Activated CD8-positive, alpha-beta memory T cell treated with anti-CD3 and anti-CD28 coated beads, Interleukin-2, amount 10 ng/mL, durations not matched to agents 7 days and 5 days (primary cell): ENCODE results near the gene COL4A4. TPM values are rescaled to one million over a fixed set of nuclear protein-coding genes. Genes with fewer than 3 reads are reported as not detected.
"Not testable (repeated sequence)": the region's sequence is repeated elsewhere in the genome, so short reads cannot be mapped to it uniquely, and the experiment has no call there.

Experiments
- ATAC-seq: fragments of 150-1000 bp; cut with Tn5 transposase; one replicate; pipeline ENCODE4 v1.10.0; 2021; ENCODE audit warnings: moderate library complexity
- CTCF ChIA-PET: fragments of 350-600 bp; sonication (Branson Sonifier 250); formaldehyde crosslinking; loops from one replicate; lab custom pipeline; 2021; ENCODE audit warnings: antibody characterized with exemption; lab: Charles Lee
- DNase-seq: peaks from one replicate; pipeline ENCODE4 v3.0.0-alpha.2; 2020
- H3K27ac Mint-ChIP-seq: one replicate; pipeline ENCODE4 v1.8.0; 2021; ENCODE audit warnings: mild to moderate bottlenecking, mixed read lengths
- H3K27me3 Mint-ChIP-seq: one replicate; pipeline ENCODE4 v1.8.0; 2021; ENCODE audit warnings: mixed read lengths
- H3K36me3 Mint-ChIP-seq: one replicate; pipeline ENCODE4 v1.8.0; 2021; ENCODE audit warnings: mild to moderate bottlenecking, mixed read lengths
- H3K4me1 Mint-ChIP-seq: one replicate; pipeline ENCODE4 v1.8.0; 2021; ENCODE audit warnings: mixed read lengths
- H3K4me3 Mint-ChIP-seq: one replicate; pipeline ENCODE4 v1.8.0; 2021; ENCODE audit warnings: mild to moderate bottlenecking, moderate library complexity, mixed read lengths
- H3K9me3 Mint-ChIP-seq: one replicate; pipeline ENCODE4 v1.8.0; 2022; ENCODE audit warnings: low read depth, mixed read lengths
- total RNA-seq, 2 experiments: library from RNA; stranded (reverse); gene quantifications; one replicate each; pipeline ENCODE4 v1.2.3, GENCODE V29; 2021

The COL4A4 gene
- total RNA-seq, 2 experiments from 2014 or later, result not detected

DNA sequence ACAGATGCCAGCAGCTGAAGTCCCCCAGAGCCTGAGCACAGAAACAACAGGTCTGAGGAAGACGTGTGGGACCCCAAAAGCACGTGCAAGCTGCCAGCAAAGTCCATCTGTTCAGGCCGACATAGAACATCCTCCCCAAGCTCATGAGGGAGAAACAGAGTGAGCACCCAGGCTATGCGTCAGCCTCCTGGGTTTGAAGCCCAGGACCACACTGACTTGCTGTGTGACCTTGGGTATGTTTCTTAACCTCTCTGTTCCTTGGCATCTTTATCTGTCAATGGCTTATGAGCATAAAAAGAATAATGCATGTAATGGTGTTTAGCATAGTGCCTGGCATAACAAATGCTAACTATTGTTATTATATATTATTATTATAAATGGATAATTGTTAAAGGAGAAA is 40.3 kb downstream of the COL4A4 start:
- Mint-ChIP-seq H3K27me3 (peaks cover 22% of the 10 kb centered on the region), H3K4me3 (no peak overlapping the region), H3K27ac (no peak overlapping the region), H3K36me3 (no peaks in the 10 kb centered on the region), H3K9me3 (no peaks in the 10 kb centered on the region), H3K4me1 (no peaks in the 10 kb centered on the region)
- CTCF ChIA-PET, result no interaction called here
- no peak for ATAC-seq
- DNase-seq, result peak; percentile 8

DNA sequence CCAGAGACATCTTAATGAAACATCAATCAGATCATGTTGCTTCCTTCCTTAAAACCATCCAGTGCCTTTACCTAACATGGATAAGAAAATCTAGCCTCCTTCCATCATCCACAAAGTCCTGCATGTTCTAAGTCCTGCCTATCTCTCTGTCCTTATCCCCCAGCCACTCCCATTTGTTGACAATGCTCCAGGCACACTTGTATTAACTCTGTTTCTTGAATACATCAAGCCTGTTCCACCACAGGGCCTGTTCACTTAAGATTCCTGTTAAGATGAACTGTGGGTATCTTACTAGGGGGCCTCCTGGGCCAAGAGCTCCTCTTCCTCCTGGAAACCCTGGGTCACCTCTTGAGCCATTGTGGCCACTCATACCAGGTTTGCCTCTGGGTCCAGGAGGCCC is 45.7 kb downstream of the COL4A4 start:
- CTCF ChIA-PET, result no interaction called here
- Mint-ChIP-seq H3K27ac (no peak overlapping the region), H3K36me3 (no peaks in the 10 kb centered on the region), H3K27me3 (peaks cover 10% of the 10 kb centered on the region), H3K4me1 (peaks cover 19% of the 10 kb centered on the region), H3K9me3 (no peaks in the 10 kb centered on the region), H3K4me3 (no peak overlapping the region)
- DNase-seq, result no peak
- no peak for ATAC-seq

DNA sequence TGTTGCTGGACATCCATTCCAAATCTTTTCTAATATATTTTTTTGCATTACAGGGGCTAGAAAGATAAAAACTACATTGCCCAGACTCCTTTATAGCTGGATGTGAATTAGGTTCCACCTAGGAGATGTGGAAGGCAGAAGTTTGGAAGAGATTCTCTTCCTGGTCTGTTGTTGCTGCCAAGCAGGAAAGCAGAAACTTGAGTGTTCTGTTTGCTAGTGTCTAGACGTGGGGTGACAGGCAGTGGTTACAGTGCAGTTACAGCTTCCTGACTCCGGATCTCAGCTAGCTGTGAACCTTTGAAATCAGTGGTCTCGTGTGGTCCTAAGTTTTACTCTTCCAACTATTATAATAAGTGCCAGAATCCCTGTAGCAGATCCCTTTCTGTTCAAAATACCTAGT is 46.2 kb downstream of the COL4A4 start:
- Mint-ChIP-seq H3K9me3 (no peaks in the 10 kb centered on the region), H3K27me3 (peaks cover 10% of the 10 kb centered on the region), H3K4me1 (peaks cover 19% of the 10 kb centered on the region), H3K4me3 (no peak overlapping the region), H3K27ac (no peak overlapping the region), H3K36me3 (no peaks in the 10 kb centered on the region)
- DNase-seq (no peak), ATAC-seq (no peak)
- CTCF ChIA-PET, result interaction anchor here (0.9 kb wide), 1 partner anchor 21 kb away, joined by 3 read pairs; no protein-coding TSS in a partner anchor

DNA sequence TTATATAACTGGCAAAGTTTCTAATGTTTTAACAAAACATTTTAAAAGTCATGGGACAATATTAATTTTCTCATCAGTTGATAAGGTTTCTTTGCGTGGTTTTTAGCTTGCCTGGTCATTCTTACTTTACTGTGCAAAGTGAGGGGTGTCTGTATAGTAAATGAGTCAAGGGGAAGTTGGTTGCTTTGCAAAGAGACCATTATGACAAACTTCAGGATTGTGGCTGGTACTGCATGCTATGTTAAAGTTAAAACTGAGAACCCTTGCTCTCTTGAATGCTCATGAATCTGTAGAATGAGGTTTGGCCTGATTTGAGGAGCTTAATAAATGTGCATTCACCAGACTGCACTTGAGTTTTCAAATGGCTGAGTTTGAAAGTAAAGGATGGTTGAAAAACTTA is 47.0 kb downstream of the COL4A4 start:
- no peak for DNase-seq
- CTCF ChIA-PET, result interaction anchor here (0.9 kb wide), 1 partner anchor 20 kb away, joined by 3 read pairs; no protein-coding TSS in a partner anchor
- H3K27me3 Mint-ChIP-seq, result peaks cover 10% of the 10 kb centered on the region
- H3K9me3 Mint-ChIP-seq, result no peaks in the 10 kb centered on the region
- no peak overlapping the region for H3K27ac Mint-ChIP-seq
- H3K4me1 Mint-ChIP-seq, result peaks cover 19% of the 10 kb centered on the region
- no peak for ATAC-seq
- H3K4me3 Mint-ChIP-seq, result no peak overlapping the region
- H3K36me3 Mint-ChIP-seq, result no peaks in the 10 kb centered on the region

DNA sequence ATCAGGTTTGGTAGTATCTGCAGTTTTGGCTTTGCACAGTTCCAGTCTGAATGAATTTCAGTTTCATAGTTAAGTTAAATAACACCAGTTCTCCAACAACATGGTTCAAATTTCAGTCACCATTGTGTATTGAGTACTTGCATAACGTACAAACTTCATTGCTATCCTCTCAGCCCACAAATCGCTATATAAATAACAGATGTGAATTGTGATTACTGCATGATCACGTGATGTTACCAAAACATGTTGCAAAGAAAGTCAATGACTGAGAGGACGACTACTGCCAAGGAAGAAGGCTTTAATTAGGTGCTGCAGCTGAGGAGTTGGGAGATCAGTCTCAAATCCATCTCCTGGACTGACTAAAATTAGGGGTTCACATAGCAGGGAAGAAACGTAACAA is 48.2 kb downstream of the COL4A4 start:
- no peak for ATAC-seq
- Mint-ChIP-seq H3K4me1 (peaks cover 19% of the 10 kb centered on the region), H3K9me3 (no peaks in the 10 kb centered on the region), H3K36me3 (no peaks in the 10 kb centered on the region), H3K27me3 (peaks cover 10% of the 10 kb centered on the region), H3K4me3 (no peak overlapping the region), H3K27ac (no peak overlapping the region)
- DNase-seq, result no peak
- CTCF ChIA-PET, result no interaction called here

DNA sequence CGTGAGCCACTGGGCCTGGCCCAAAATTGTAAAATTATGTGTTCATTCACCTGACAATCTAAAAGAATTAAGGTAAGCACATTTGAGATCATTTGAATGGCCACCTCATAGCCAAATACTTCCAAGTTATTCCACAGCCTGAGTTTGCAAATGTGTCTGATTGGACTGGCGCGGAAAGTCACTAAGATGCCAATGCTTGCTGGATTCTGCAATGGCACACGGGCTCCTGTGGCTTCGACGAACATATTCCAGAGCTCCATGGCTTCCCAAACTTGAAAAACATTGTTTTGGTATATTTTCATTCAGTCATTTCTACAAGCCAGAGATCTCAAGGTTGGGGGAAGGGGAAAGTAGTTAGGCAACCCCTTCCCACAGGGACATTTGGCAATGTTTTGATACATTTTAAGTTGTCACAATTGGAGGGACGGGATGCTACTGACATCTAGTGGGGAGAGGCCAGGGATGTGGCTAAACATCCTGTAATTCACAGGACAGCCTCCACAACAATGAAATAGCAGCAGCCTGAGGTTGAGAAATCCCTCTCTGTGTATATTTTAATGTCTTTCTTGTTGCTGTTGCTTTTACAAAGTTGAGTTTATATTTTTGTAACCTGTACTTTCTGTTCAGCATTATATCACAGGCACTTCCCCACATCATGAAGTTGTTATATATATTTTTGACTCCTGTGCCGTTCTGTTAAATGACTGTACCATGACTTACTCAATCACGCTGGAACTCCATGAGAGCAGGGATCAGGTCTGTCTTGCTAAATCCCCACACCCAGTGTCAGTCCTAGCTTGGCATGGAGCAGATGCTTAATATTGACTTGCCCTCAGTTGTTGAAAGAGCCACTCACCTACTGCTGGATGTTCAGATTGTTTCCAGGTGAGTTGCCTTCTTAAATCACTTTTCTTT is 56.9 kb downstream of the COL4A4 start:
- H3K9me3 Mint-ChIP-seq, result no peaks in the 10 kb centered on the region
- peaks cover 5% of the 10 kb centered on the region for H3K27me3 Mint-ChIP-seq
- H3K4me1 Mint-ChIP-seq, result no peaks in the 10 kb centered on the region
- no peaks in the 10 kb centered on the region for H3K36me3 Mint-ChIP-seq
- ATAC-seq (peak; percentile 49), DNase-seq (peak; percentile 59)
- H3K4me3 Mint-ChIP-seq, result no peak overlapping the region
- CTCF ChIA-PET, result no interaction called here
- no peak overlapping the region for H3K27ac Mint-ChIP-seq

DNA sequence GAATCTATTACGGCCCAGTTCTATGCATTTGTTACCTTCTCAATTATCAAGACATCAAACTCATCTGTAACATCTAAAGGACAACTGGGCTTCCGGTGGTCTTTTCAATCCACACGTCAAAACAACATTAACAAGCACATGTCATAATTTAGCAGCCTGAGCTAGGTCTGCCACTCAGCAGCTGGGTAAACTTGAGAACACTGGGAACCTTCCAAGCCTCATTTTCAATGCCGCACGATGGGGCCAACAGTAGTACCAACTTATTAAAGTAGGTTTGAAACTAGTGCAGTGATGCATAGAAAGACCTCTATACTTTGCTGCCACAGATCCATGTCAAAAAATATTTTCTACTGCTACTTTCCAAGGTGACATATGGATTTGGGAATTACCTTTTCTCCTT is 60.4 kb downstream of the COL4A4 start:
- no peaks in the 10 kb centered on the region for H3K36me3 Mint-ChIP-seq
- CTCF ChIA-PET, result no interaction called here
- no peaks in the 10 kb centered on the region for H3K4me1 Mint-ChIP-seq
- no peak overlapping the region for H3K4me3 Mint-ChIP-seq
- H3K27me3 Mint-ChIP-seq, result peaks cover 3% of the 10 kb centered on the region
- DNase-seq (no peak), ATAC-seq (no peak)
- H3K27ac Mint-ChIP-seq, result no peak overlapping the region
- H3K9me3 Mint-ChIP-seq, result no peaks in the 10 kb centered on the region

DNA sequence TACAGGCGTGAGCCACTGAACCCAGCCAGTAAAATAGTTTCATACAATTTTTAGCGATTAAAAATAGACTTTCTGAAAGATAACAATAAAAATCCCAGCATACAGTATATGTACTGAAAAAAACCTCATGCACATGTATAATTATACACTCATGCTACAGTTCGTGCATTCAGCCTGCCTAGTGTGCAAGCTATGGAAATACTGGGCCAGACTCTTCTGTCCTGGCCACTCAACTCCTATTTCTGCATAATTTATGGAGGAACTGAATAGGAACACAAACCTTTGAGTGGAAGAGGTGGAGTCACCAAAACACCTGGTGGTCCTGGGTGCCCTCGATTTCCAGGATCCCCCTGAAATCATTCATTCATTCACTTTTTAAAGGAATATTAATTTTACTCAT is 64.7 kb downstream of the COL4A4 start:
- Mint-ChIP-seq H3K9me3 (no peaks in the 10 kb centered on the region), H3K4me1 (no peaks in the 10 kb centered on the region), H3K27ac (no peak overlapping the region), H3K27me3 (peaks cover 6% of the 10 kb centered on the region), H3K4me3 (no peak overlapping the region), H3K36me3 (no peaks in the 10 kb centered on the region)
- ATAC-seq, result no peak
- no peak for DNase-seq
- CTCF ChIA-PET, result no interaction called here

DNA sequence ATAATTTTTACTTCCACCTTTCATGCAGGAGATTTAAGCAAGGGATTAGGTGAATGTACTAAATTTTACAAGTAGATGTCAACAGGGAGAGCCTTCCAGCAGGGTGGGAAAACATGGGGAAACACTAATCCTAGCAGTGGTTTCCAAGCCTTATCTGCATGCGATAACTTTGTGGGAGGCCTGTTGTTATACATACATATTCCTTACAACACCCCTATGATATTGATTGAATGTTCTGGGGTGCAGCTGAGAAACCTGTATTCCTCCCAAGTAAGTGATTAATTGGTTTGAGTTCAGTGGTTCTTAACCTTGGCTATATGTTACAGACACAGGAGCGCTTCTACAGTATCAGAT is 65.9 kb downstream of the COL4A4 start:
- DNase-seq (no peak), ATAC-seq (no peak)
- CTCF ChIA-PET, result no interaction called here
- Mint-ChIP-seq H3K4me3 (no peak overlapping the region), H3K36me3 (no peaks in the 10 kb centered on the region), H3K27me3 (peaks cover 9% of the 10 kb centered on the region), H3K27ac (no peak overlapping the region), H3K9me3 (no peaks in the 10 kb centered on the region), H3K4me1 (no peaks in the 10 kb centered on the region)

DNA sequence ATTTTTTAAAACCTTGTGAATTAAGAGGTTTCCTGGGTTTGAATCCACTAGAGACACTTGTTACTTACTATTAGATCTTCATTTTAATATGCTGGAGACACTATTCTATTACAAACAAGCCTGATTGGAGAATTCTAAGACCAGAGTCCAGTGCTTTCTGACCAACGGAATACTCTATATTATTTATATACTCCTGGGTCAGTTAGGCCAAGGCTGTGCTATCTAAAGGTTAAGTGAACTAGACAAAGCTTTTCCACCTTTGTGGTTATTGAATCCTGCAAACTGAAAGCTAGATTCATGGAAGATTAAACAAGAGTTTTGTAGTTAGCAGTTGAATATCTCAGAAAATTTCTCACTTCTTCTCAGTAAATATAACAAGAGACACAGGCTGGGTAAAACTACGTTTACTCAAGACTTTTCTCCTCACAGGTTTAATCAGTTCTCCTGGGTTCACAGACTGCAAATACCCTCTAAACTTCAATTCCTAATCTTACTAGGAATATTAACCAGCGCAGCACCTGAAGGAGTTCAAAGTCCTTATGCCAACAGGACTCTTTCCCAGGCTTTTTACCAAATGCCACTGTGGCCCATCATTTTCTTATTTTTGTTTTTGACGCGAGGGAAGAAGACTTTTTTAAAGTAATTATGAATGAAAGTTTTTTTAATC is 66.4 kb downstream of the COL4A4 start:
- Mint-ChIP-seq H3K9me3 (no peaks in the 10 kb centered on the region), H3K27me3 (peaks cover 8% of the 10 kb centered on the region), H3K36me3 (no peaks in the 10 kb centered on the region), H3K4me1 (no peaks in the 10 kb centered on the region), H3K27ac (no peak overlapping the region), H3K4me3 (no peak overlapping the region)
- DNase-seq (no peak), ATAC-seq (no peak)
- CTCF ChIA-PET, result interaction anchor here (0.8 kb wide), 1 partner anchor 20 kb away, joined by 3 read pairs; no protein-coding TSS in a partner anchor

DNA sequence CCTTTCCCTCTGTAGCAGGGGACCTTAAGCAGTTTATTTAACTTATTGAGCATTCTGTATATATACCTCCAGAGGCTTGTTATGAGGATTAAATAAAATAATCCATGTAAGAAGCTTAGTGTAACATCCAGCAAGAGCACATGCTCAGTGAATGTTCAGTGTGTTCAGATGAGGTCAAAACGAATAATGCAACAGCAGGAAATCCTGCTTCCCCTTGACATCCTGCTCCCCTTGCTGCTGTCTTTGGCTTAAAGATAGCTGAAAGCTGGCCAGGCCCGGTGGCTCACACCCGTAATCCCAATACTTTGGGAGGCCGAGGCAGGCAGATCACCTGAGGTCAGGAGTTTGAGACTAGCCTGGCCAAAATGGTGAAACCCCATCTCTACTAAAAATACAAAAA is 68.7 kb downstream of the COL4A4 start:
- H3K36me3 Mint-ChIP-seq, result no peaks in the 10 kb centered on the region
- H3K27me3 Mint-ChIP-seq, result peaks cover 9% of the 10 kb centered on the region
- ATAC-seq (no peak), DNase-seq (no peak)
- no peak overlapping the region for H3K27ac Mint-ChIP-seq
- no peaks in the 10 kb centered on the region for H3K9me3 Mint-ChIP-seq
- no peaks in the 10 kb centered on the region for H3K4me1 Mint-ChIP-seq
- CTCF ChIA-PET, result no interaction called here
- H3K4me3 Mint-ChIP-seq, result no peak overlapping the region

DNA sequence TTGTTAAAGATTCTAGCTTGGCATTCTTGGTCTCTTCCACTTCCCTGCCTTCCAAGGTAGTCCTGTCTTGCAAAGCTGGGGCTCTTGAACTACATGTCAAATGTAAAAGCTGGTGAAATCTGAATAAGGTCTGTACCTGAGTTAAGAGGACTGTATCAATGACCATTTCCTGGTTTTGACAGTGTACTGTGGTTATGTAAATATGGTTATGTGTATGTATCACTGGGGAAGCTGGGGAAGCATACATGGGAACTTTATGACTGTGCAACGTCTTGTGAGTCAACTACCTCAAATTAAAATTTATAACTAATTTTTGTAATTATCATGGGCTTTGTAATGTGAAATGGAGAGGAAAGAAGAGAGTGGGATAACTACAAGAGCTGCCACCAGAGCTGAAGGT is 81.7 kb downstream of the COL4A4 start:
- Mint-ChIP-seq H3K4me1 (no peaks in the 10 kb centered on the region), H3K27me3 (no peaks in the 10 kb centered on the region)

DNA sequence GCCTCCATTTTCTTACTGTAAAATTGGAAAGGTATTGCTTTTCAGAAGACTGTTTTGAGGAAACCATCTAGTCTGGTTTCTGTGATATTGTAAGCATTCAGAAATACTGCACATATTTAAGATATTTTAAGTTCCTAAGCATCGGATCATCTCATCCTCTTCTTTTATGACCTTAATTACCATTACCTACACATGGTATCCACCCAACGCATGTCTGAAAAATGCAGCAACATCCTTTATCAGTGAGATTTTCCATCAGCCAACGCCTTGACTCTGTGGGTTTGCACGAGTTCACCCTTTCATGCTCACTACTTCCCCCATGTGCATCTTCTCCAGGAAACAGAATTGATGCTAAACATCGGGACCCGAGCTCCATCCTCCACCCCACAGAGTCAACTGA is 84.3 kb downstream of the COL4A4 start:
- no peaks in the 10 kb centered on the region for H3K9me3 Mint-ChIP-seq
- H3K27ac Mint-ChIP-seq, result no peak overlapping the region
- CTCF ChIA-PET, result no interaction called here
- H3K4me3 Mint-ChIP-seq, result no peak overlapping the region
- H3K27me3 Mint-ChIP-seq, result peaks cover 6% of the 10 kb centered on the region
- no peaks in the 10 kb centered on the region for H3K4me1 Mint-ChIP-seq
- DNase-seq (no peak), ATAC-seq (no peak)
- no peaks in the 10 kb centered on the region for H3K36me3 Mint-ChIP-seq

More for the DNA sequence above, 81.7 kb downstream of the COL4A4 start:
- no peak overlapping the region for H3K27ac Mint-ChIP-seq
- H3K4me3 Mint-ChIP-seq, result no peak overlapping the region
- DNase-seq (no peak), ATAC-seq (no peak)
- no peaks in the 10 kb centered on the region for H3K9me3 Mint-ChIP-seq
- CTCF ChIA-PET, result no interaction called here
- no peaks in the 10 kb centered on the region for H3K36me3 Mint-ChIP-seq

DNA sequence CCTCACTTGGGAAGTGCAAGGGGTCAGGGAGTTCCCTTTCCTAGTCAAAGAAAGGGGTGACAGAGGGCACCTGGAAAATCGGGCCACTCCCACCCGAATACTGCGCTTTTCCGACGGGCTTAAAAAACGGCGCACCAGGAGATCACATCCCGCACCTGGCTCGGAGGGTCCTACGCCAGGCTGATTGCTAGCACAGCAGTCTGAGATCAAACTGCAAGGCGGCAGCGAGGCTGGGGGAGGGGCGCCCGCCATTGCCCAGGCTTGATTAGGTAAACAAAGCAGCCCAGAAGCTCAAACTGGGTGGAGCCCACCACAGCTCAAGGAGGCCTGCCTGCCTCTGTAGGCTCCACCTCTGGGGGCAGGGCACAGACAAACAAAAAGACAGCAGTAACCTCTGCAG is 98.9 kb downstream of the COL4A4 start:
- DNase-seq, H3K36me3 Mint-ChIP-seq, H3K4me3 Mint-ChIP-seq, H3K9me3 Mint-ChIP-seq, H3K27ac Mint-ChIP-seq, H3K4me1 Mint-ChIP-seq, H3K27me3 Mint-ChIP-seq, CTCF ChIA-PET, ATAC-seq: not testable (repeated sequence)
